Right cardiac atrium (tissue), 5 donors: ENCODE measurements around the gene BACH1. TPM values are rescaled to one million over a fixed set of nuclear protein-coding genes. Genes with fewer than 3 reads are reported as not detected.

Source experiments
- ATAC-seq, 2 donors: fragments of 200-7000 bp; cut with Tn5 transposase; one replicate each; pipeline versions ENCODE4 v1.8.0 to v1.9.1; 2020; ENCODE audit warnings: moderate library complexity in 2 of 2, mild to moderate bottlenecking in 1 of 2
- DNase-seq, 3 donors: peaks; one replicate each; pipeline ENCODE4 v3.0.0-alpha.2; 2020
- H3K27ac ChIP-seq: one replicate; pipeline ENCODE4 v1.5.1; 2013; ENCODE audit warnings: mild to moderate bottlenecking, low read length, control low read depth, moderate library complexity
- H3K27me3 ChIP-seq: one replicate; pipeline ENCODE4 v1.6.1; 2013; ENCODE audit not compliant: control insufficient read depth, insufficient read depth
- H3K4me1 ChIP-seq: one replicate; pipeline ENCODE4 v1.6.1; 2013; ENCODE audit warnings: low read length; ENCODE audit not compliant: control insufficient read depth, insufficient read depth
- H3K4me3 ChIP-seq: one replicate; pipeline ENCODE4 v1.5.1; 2013; ENCODE audit warnings: low read length, control low read depth
- H3K9me3 ChIP-seq: one replicate; pipeline ENCODE4 v1.6.1; 2013; ENCODE audit warnings: low read length; ENCODE audit not compliant: control insufficient read depth
- WGBS: extraction: QIAGEN DNeasy Blood & Tissue Kit; methylation state at CpG from one replicate; pipeline ENCODE4 v1.1.7; 2013; 5-methylcytosine and 5-hydroxymethylcytosine counted together
- intact Hi-C, 4 donors: fragments of 100-400 bp; cut with DNase I; formaldehyde crosslinking; loops; one replicate each; pipeline versions ENCODE4 v1.11.0 to v1.14.0; 2022 to 2023
- polyA plus RNA-seq: library from polyadenylated mRNA; stranded (reverse); fragments of 200-250 nt; gene quantifications from one replicate; pipeline ENCODE4 v1.2.3, GENCODE V29; 2013
- total RNA-seq, 4 donors: library from RNA; stranded (reverse); fragmentation: NEBNext Ultra II Directional; extraction: Animal tissue kit (Norgen Biotek cat#: 25700); gene quantifications; one replicate each; pipeline ENCODE4 v1.2.1, GENCODE V29; 2021
- donor health status: healthy with polysubstance abuse.
- donor health status: DM: no; HTN: yes; CAD: no.
- donor health status: DM: no; HTN: no; CAD: no.
- donor health status: DM: no; HTN: yes; CAD: no; lungs with severe emphysema.
- donor health status: DM: yes; HTN: yes; CAD: no.

BACH1 gene
- total and polyA plus RNA-seq, 5 donors: 5.0 to 68.3 (median 46.8) TPM

- Histone ChIP-seq H3K27me3 (no peaks in the 10 kb centered on the region), H3K27ac (no peak overlapping the region), H3K9me3 (no peaks in the 10 kb centered on the region), H3K4me3 (no peak overlapping the region), H3K4me1 (peaks cover 8% of the 10 kb centered on the region)
- 85% methylated on average over 1 of the region's 1 CpG for WGBS
- no peak for DNase-seq
- no peak for ATAC-seq
- intact Hi-C loops: no loop called here
Measured at GRCh38 chr21:29330797-29331196, 32.1 kb downstream of the BACH1 start.

- Histone ChIP-seq H3K9me3 (no peaks in the 10 kb centered on the region), H3K4me1 (peaks cover 5% of the 10 kb centered on the region), H3K27ac (peak overlapping the region; percentile 37), H3K27me3 (no peaks in the 10 kb centered on the region), H3K4me3 (no peak overlapping the region)
- ATAC-seq: peak; percentile 60 to 74
- intact Hi-C loops: no loop called here
- DNase-seq: no peak
- WGBS: 75% methylated on average over 10 of the region's 10 CpGs
Measured at GRCh38 chr21:29332461-29333362, 34.0 kb downstream of the BACH1 start.

GRCh38 chr21:29333406-29333805 is 34.7 kb downstream of the BACH1 start:
- peaks cover 5% of the 10 kb centered on the region for H3K4me1 ChIP-seq
- DNase-seq: no peak
- no peak overlapping the region for H3K4me3 ChIP-seq
- intact Hi-C loops: no loop called here
- no peak overlapping the region for H3K27ac ChIP-seq
- no peak for ATAC-seq
- WGBS: 54% methylated on average over 1 of the region's 1 CpG
- H3K27me3 ChIP-seq: no peaks in the 10 kb centered on the region
- no peaks in the 10 kb centered on the region for H3K9me3 ChIP-seq

GRCh38 chr21:29334717-29335428 is 36.2 kb downstream of the BACH1 start:
- no peak overlapping the region for H3K27ac ChIP-seq
- ATAC-seq (no peak), DNase-seq (no peak)
- 84% methylated on average over 11 of the region's 11 CpGs for WGBS
- intact Hi-C loops: no loop called here
- peaks cover 4% of the 10 kb centered on the region for H3K4me1 ChIP-seq
- no peaks in the 10 kb centered on the region for H3K9me3 ChIP-seq
- no peaks in the 10 kb centered on the region for H3K27me3 ChIP-seq
- no peak overlapping the region for H3K4me3 ChIP-seq

- DNase-seq: no peak
- H3K27me3 ChIP-seq: no peaks in the 10 kb centered on the region
- ATAC-seq: no peak
- no peak overlapping the region for H3K27ac ChIP-seq
- intact Hi-C loops: no loop called here
- H3K4me3 ChIP-seq: no peak overlapping the region
- 81% methylated on average over 3 of the region's 3 CpGs for WGBS
- H3K9me3 ChIP-seq: no peaks in the 10 kb centered on the region
- H3K4me1 ChIP-seq: peaks cover 4% of the 10 kb centered on the region
Measured at GRCh38 chr21:29335720-29336119, 37.0 kb downstream of the BACH1 start.

- Histone ChIP-seq H3K4me1 (peaks cover 2% of the 10 kb centered on the region), H3K27me3 (no peaks in the 10 kb centered on the region), H3K4me3 (no peak overlapping the region), H3K9me3 (no peaks in the 10 kb centered on the region), H3K27ac (no peak overlapping the region)
- ATAC-seq (no peak), DNase-seq (no peak)
- intact Hi-C loops: no loop called here
- WGBS: 95% methylated on average over 4 of the region's 4 CpGs
Measured at GRCh38 chr21:29338256-29338655, 39.5 kb downstream of the BACH1 start.

- DNase-seq (no peak), ATAC-seq (no peak)
- Histone ChIP-seq H3K4me3 (no peak overlapping the region), H3K4me1 (peaks cover 3% of the 10 kb centered on the region), H3K9me3 (no peaks in the 10 kb centered on the region), H3K27ac (no peak overlapping the region), H3K27me3 (no peaks in the 10 kb centered on the region)
- intact Hi-C loops: loop anchor here in 1 of 4 donors (5.0 kb wide), 1 partner anchor 103 kb away; no protein-coding TSS in a partner anchor
Measured at GRCh38 chr21:29340228-29340627, 41.5 kb downstream of the BACH1 start.

GRCh38 chr21:29342363-29342957 is 43.7 kb downstream of the BACH1 start:
- H3K27me3 ChIP-seq: no peaks in the 10 kb centered on the region
- peaks cover 3% of the 10 kb centered on the region for H3K4me1 ChIP-seq
- no peak overlapping the region for H3K4me3 ChIP-seq
- peak overlapping the region; percentile 67 for H3K27ac ChIP-seq
- intact Hi-C loops: loop anchor here in 1 of 4 donors (5.0 kb wide), 1 partner anchor 105 kb away; no protein-coding TSS in a partner anchor
- peak; percentile 81 to 91 (median 87) for DNase-seq
- ATAC-seq: peak; percentile 95 to 96
- 25% methylated on average over 9 of the region's 9 CpGs for WGBS
- no peaks in the 10 kb centered on the region for H3K9me3 ChIP-seq

- H3K27ac ChIP-seq: no peak overlapping the region
- ATAC-seq (no peak), DNase-seq (no peak)
- peaks cover 3% of the 10 kb centered on the region for H3K4me1 ChIP-seq
- no peaks in the 10 kb centered on the region for H3K9me3 ChIP-seq
- WGBS: 69% methylated on average over 4 of the region's 4 CpGs
- no peaks in the 10 kb centered on the region for H3K27me3 ChIP-seq
- intact Hi-C loops: loop anchor here in 1 of 4 donors (5.0 kb wide), 1 partner anchor 106 kb away; no protein-coding TSS in a partner anchor
- H3K4me3 ChIP-seq: no peak overlapping the region
Measured at GRCh38 chr21:29343519-29343918, 44.8 kb downstream of the BACH1 start.

GRCh38 chr21:29346281-29346680 is 47.6 kb downstream of the BACH1 start:
- ATAC-seq (no peak), DNase-seq (no peak)
- H3K27ac ChIP-seq: no peak overlapping the region
- intact Hi-C loops: no loop called here
- H3K4me3 ChIP-seq: no peak overlapping the region
- H3K9me3 ChIP-seq: no peaks in the 10 kb centered on the region
- H3K4me1 ChIP-seq: peaks cover 3% of the 10 kb centered on the region
- H3K27me3 ChIP-seq: no peaks in the 10 kb centered on the region
- WGBS: 95% methylated on average over 3 of the region's 3 CpGs

GRCh38 chr21:29346771-29347170 is 48.0 kb downstream of the BACH1 start:
- Histone ChIP-seq H3K4me3 (no peak overlapping the region), H3K4me1 (peaks cover 3% of the 10 kb centered on the region), H3K27me3 (no peaks in the 10 kb centered on the region), H3K27ac (no peak overlapping the region), H3K9me3 (no peaks in the 10 kb centered on the region)
- WGBS: 74% methylated on average over 4 of the region's 4 CpGs
- ATAC-seq (no peak), DNase-seq (no peak)
- intact Hi-C loops: no loop called here
